SK-N-SH treated with all-trans-retinoic acid at 6 μM for 48 hours (cell line): ENCODE results near the gene MRPL34.
"Not testable (repeated sequence)": the region's sequence is repeated elsewhere in the genome, so short reads cannot be mapped to it uniquely, and the experiment has no call there.

Experiments used
- ATAC-seq: fragments of 200-7000 bp; cut with Tn5 transposase; 3 replicates; pipeline ENCODE4 v1.9.1; 2020; ENCODE audit warnings: mild to moderate bottlenecking, moderate library complexity
- BACH2 ChIP-seq: fragments of 250-450 bp; sonication (Bioruptor Pico); IDR thresholded peaks from 2 replicates; pipeline ENCODE4 v1.9.0; 2021; ENCODE audit warnings: mild to moderate bottlenecking, borderline replicate concordance
- CSDC2 ChIP-seq: fragments of 250-450 bp; sonication (Bioruptor Pico); IDR thresholded peaks from 2 replicates; pipeline ENCODE4 v1.5.0; 2020; ENCODE audit warnings: mild to moderate bottlenecking, moderate library complexity
- ESRRG ChIP-seq: fragments of 250-450 bp; sonication (Bioruptor Pico); IDR thresholded peaks from 2 replicates; pipeline ENCODE4 v1.6.1; 2021; ENCODE audit warnings: mild to moderate bottlenecking
- GLIS3 ChIP-seq: fragments of 250-450 bp; sonication (Bioruptor Pico); IDR thresholded peaks from 2 replicates; pipeline ENCODE4 v1.5.0; 2020; ENCODE audit warnings: mild to moderate bottlenecking, moderate library complexity
- ISL1 ChIP-seq: fragments of 250-450 bp; sonication (Bioruptor Pico); IDR thresholded peaks from 2 replicates; pipeline ENCODE4 v2.1.2; 2022; ENCODE audit warnings: mild to moderate bottlenecking, moderate library complexity
- OSR1 ChIP-seq: fragments of 250-450 bp; sonication (Bioruptor Pico); IDR thresholded peaks from 2 replicates; pipeline ENCODE4 v1.8.0; 2022; ENCODE audit warnings: moderate library complexity, mild to moderate bottlenecking, inconsistent platforms
- POU6F1 ChIP-seq: fragments of 250-450 bp; sonication (Bioruptor Pico); IDR thresholded peaks from 2 replicates; pipeline ENCODE4 v1.8.0; 2021; ENCODE audit warnings: low read depth, mild to moderate bottlenecking, moderate library complexity, borderline replicate concordance
- PPARA ChIP-seq: fragments of 250-450 bp; sonication (Bioruptor Pico); IDR thresholded peaks from 2 replicates; pipeline ENCODE4 v1.5.0; 2020; ENCODE audit warnings: mild to moderate bottlenecking, borderline replicate concordance
- RARB ChIP-seq: fragments of 250-450 bp; sonication (Bioruptor Pico); IDR thresholded peaks from 2 replicates; pipeline ENCODE4 v1.8.0; 2021; ENCODE audit warnings: mild to moderate bottlenecking, moderate library complexity
- SNAI2 ChIP-seq: fragments of 250-450 bp; sonication (Bioruptor Pico); IDR thresholded peaks from 2 replicates; pipeline ENCODE4 v1.5.0; 2020; ENCODE audit warnings: mild to moderate bottlenecking, moderate library complexity
- TCF4 ChIP-seq: fragments of 250-450 bp; sonication (Bioruptor Pico); IDR thresholded peaks from 2 replicates; pipeline ENCODE4 v1.8.0; 2021; ENCODE audit warnings: mild to moderate bottlenecking, moderate library complexity, borderline replicate concordance
- TOX ChIP-seq: fragments of 250-450 bp; sonication (Bioruptor Pico); IDR thresholded peaks from 2 replicates; pipeline ENCODE4 v1.8.0; 2021; ENCODE audit warnings: mild to moderate bottlenecking, moderate library complexity, borderline replicate concordance
- ZC3H10 ChIP-seq: fragments of 250-450 bp; sonication (Bioruptor Pico); IDR thresholded peaks from 2 replicates; pipeline ENCODE4 v1.5.1; 2021; ENCODE audit warnings: mild to moderate bottlenecking, moderate library complexity
- ZFP3 ChIP-seq: fragments of 250-450 bp; sonication (Bioruptor Pico); IDR thresholded peaks from 2 replicates; pipeline ENCODE4 v1.5.0; 2020; ENCODE audit warnings: mild to moderate bottlenecking, moderate library complexity
- ZFP30 ChIP-seq: fragments of 450-650 bp; formaldehyde crosslinking; IDR thresholded peaks from 2 replicates; pipeline ENCODE4 v1.5.0; 2022; ENCODE audit warnings: mild to moderate bottlenecking, moderate library complexity
- ZNF70 ChIP-seq: fragments of 450-650 bp; formaldehyde crosslinking; IDR thresholded peaks from 2 replicates; pipeline ENCODE4 v1.5.0; 2020; ENCODE audit warnings: mild to moderate bottlenecking, moderate library complexity
- ZNF8 ChIP-seq: fragments of 450-650 bp; formaldehyde crosslinking; IDR thresholded peaks from 2 replicates; pipeline ENCODE4 v1.5.0; 2020; ENCODE audit warnings: mild to moderate bottlenecking, moderate library complexity
- TF ChIP-seq, protein P1 (sequence below): fragments of 250-450 bp; sonication (Bioruptor Pico); IDR thresholded peaks from 2 replicates; pipeline ENCODE4 v1.5.1; 2021; ENCODE audit warnings: mild to moderate bottlenecking, moderate library complexity
- TF ChIP-seq, protein P2 (sequence below): fragments of 250-450 bp; sonication (Bioruptor Pico); IDR thresholded peaks from 2 replicates; pipeline ENCODE4 v1.5.1; 2020; ENCODE audit warnings: low read depth, mild to moderate bottlenecking, moderate library complexity
- TF ChIP-seq, protein P3 (sequence below): fragments of 250-450 bp; sonication (Bioruptor Pico); IDR thresholded peaks from 2 replicates; pipeline ENCODE4 v1.8.0; 2020; ENCODE audit warnings: mild to moderate bottlenecking, moderate library complexity, borderline replicate concordance

The MRPL34 gene

DNA sequence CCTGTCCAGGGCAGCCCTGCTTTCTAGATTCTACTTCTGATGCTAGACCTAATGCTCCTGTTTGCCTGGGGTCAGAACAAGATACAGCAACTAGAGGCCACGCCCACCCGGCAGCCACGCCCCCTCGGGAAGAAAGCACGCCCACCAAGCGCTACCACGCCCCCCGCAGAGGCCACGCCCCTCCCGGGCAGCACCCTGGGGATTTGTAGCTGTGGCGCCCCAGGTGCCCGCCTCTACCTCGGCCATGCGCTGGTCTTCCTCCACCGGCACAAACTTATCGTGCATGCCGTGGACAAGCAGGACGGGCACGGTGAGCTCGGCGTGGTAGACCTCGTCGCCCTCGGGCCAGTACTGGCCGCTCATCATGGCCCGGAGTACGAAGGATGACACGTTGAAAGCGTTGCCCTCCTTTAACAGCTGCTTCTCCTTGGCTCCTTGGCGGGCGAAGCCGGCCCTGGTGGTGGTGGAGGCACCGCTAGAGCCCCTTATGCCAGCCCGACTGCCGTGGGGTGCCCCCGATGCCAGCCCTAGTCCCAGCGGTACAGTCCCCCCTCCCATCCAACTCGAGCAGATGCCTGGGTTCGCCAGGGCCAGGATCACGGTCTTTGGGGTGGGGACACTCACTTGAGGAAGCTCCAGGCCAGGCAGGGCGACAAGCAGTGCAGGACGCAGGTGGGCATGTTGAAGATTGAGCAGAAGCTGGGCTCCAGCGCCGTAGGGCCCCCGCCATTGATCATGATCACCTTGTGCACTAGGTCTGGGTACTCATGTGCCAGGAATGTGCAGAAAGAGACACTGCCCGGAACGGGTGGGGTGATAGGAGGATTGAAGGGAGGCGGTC, 11.4 kb upstream of the MRPL34 start (continued):
- no peak for TF ChIP-seq POU6F1 (CRISPR knock-in tag)
- no peak for TF ChIP-seq ZNF70 (CRISPR knock-in tag)

GRCh38 chr19:17295551-17295950, 10.1 kb upstream of the MRPL34 start:
- ATAC-seq = not testable (repeated sequence)

DNA sequence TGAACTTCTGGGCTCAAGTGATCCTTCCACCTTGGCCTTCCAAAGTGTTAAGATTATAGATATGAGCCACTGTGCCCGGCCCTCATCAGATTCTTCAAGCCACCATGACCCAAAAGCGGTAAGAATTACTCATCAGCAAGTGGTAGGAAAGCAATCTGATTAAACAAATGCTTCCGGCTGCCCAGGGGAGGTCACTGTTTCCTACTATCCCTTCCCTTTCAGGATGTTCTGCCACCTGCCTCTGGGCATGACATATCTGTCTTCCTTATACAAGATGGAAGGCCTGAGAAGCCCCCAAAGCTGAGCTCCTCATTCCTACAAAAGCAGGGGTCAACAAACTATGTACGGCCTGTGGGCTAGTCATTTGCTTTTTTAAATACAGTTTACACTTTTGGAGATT, 9.4 kb upstream of the MRPL34 start:
- TF ChIP-seq CSDC2 (CRISPR knock-in tag) (no peak), POU6F1 (CRISPR knock-in tag) (no peak), TOX (CRISPR knock-in tag) (no peak), ZC3H10 (no peak), ESRRG (CRISPR knock-in tag) (no peak), ZFP30 (CRISPR knock-in tag) (no peak)

GRCh38 chr19:17296976-17297375, 8.7 kb upstream of the MRPL34 start:
- TF ChIP-seq SNAI2 = no peak
- TF ChIP-seq, protein P1, sequence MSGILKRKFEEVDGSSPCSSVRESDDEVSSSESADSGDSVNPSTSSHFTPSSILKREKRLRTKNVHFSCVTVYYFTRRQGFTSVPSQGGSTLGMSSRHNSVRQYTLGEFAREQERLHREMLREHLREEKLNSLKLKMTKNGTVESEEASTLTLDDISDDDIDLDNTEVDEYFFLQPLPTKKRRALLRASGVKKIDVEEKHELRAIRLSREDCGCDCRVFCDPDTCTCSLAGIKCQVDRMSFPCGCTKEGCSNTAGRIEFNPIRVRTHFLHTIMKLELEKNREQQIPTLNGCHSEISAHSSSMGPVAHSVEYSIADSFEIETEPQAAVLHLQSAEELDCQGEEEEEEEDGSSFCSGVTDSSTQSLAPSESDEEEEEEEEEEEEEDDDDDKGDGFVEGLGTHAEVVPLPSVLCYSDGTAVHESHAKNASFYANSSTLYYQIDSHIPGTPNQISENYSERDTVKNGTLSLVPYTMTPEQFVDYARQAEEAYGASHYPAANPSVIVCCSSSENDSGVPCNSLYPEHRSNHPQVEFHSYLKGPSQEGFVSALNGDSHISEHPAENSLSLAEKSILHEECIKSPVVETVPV (CRISPR knock-in tag) = no peak
- TF ChIP-seq OSR1 (CRISPR knock-in tag) = no peak
- TF ChIP-seq ZFP30 (CRISPR knock-in tag) = no peak
- TF ChIP-seq CSDC2 (CRISPR knock-in tag) = no peak
- TF ChIP-seq ESRRG (CRISPR knock-in tag) = no peak
- TF ChIP-seq, protein P2, sequence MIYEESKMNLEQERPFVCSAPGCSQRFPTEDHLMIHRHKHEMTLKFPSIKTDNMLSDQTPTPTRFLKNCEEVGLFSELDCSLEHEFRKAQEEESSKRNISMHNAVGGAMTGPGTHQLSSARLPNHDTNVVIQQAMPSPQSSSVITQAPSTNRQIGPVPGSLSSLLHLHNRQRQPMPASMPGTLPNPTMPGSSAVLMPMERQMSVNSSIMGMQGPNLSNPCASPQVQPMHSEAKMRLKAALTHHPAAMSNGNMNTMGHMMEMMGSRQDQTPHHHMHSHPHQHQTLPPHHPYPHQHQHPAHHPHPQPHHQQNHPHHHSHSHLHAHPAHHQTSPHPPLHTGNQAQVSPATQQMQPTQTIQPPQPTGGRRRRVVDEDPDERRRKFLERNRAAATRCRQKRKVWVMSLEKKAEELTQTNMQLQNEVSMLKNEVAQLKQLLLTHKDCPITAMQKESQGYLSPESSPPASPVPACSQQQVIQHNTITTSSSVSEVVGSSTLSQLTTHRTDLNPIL = no peak
- no peak for TF ChIP-seq ZNF8 (CRISPR knock-in tag)
- no peak for TF ChIP-seq BACH2
- TF ChIP-seq POU6F1 (CRISPR knock-in tag) = no peak
- TF ChIP-seq TCF4 (CRISPR knock-in tag) = no peak
- no peak for TF ChIP-seq RARB
- TF ChIP-seq, protein P3, sequence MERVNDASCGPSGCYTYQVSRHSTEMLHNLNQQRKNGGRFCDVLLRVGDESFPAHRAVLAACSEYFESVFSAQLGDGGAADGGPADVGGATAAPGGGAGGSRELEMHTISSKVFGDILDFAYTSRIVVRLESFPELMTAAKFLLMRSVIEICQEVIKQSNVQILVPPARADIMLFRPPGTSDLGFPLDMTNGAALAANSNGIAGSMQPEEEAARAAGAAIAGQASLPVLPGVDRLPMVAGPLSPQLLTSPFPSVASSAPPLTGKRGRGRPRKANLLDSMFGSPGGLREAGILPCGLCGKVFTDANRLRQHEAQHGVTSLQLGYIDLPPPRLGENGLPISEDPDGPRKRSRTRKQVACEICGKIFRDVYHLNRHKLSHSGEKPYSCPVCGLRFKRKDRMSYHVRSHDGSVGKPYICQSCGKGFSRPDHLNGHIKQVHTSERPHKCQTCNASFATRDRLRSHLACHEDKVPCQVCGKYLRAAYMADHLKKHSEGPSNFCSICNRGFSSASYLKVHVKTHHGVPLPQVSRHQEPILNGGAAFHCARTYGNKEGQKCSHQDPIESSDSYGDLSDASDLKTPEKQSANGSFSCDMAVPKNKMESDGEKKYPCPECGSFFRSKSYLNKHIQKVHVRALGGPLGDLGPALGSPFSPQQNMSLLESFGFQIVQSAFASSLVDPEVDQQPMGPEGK (CRISPR knock-in tag) = no peak
- no peak for TF ChIP-seq ZFP3 (CRISPR knock-in tag)
- no peak for TF ChIP-seq ZC3H10
- TF ChIP-seq PPARA (CRISPR knock-in tag) = no peak
- no peak for TF ChIP-seq ISL1 (CRISPR knock-in tag)
- no peak for TF ChIP-seq ZNF70 (CRISPR knock-in tag)
- no peak for TF ChIP-seq GLIS3 (CRISPR knock-in tag)
- TF ChIP-seq TOX (CRISPR knock-in tag) = no peak
- no peak for ATAC-seq

More for the DNA sequence above, 9.4 kb upstream of the MRPL34 start:
- ATAC-seq = no peak
